K562 (cell line): ENCODE data around the gene PI16. TPM values are rescaled to one million over a fixed set of nuclear protein-coding genes. Genes with fewer than 3 reads are reported as not detected.

Experiments used
- ESRRA ChIP-seq: fragments of 450-650 bp; IDR thresholded peaks from 2 replicates; pipeline ENCODE4 v1.6.1; 2014; ENCODE audit warnings: low read depth, mild to moderate bottlenecking, moderate library complexity, borderline replicate concordance
- FOXM1 ChIP-seq, 2 experiments: fragments of 450-650 bp in 1 of 2; sonication (generic) in 1 of 2; formaldehyde crosslinking in 1 of 2; IDR thresholded peaks; 2 replicates each; pipeline versions ENCODE4 v1.6.1 to v1.9.0; 2017 to 2022; ENCODE audit warnings: low read depth in 2 of 2, mild to moderate bottlenecking in 2 of 2, missing genetic modification reagents in 1 of 2, moderate library complexity in 1 of 2
- HCFC1 ChIP-seq: IDR thresholded peaks from 2 replicates; pipeline ENCODE4 v1.6.1; 2012; ENCODE audit warnings: low read depth, low read length, improper control_type of control experiment
- HDAC8 ChIP-seq: fragments of 450-650 bp; IDR thresholded peaks from 2 replicates; pipeline ENCODE4 v1.6.1; 2016; ENCODE audit warnings: mild to moderate bottlenecking, missing genetic modification characterization, moderate library complexity, missing compliant biosample characterization
- KLF16 ChIP-seq: IDR thresholded peaks from 2 replicates; pipeline ENCODE4 v1.6.1; 2016; ENCODE audit warnings: antibody characterized with exemption
- RBM25 ChIP-seq: fragments of 200-400 bp; formaldehyde crosslinking; IDR thresholded peaks from 2 replicates; pipeline ENCODE4 v1.6.1; 2018; ENCODE audit warnings: low read length, low read depth, moderate library complexity; ENCODE audit not compliant: severe bottlenecking
- ZNF785 ChIP-seq: fragments of 250-450 bp; sonication (Bioruptor Pico); IDR thresholded peaks from 2 replicates; pipeline ENCODE4 v1.4.0; 2020; ENCODE audit warnings: mild to moderate bottlenecking
- polyA plus RNA-seq, 8 experiments: library from polyadenylated mRNA; depleted of rRNA in 4 of 8; stranded (reverse) in 5 of 8; unstranded in 3 of 8; fragments of >200 nt; fragmentation: Nextera tagmentation in 2 of 8; fragmentation: Illumina TruSeq in 1 of 8; extraction: Ambion mirVana in 2 of 8; extraction: Trizol in 1 of 8; gene quantifications; 2 replicates each; pipeline versions ENCODE4 v1.2.1 to v1.2.3, GENCODE V29; 2011 to 2014; ENCODE audit warnings: inconsistent platforms in 1 of 8, missing spikeins in 1 of 8
- total RNA-seq, 7 experiments: library from RNA; depleted of rRNA in 6 of 7; stranded (reverse); fragments of >200 nt in 6 of 7; fragmentation: Illumina TruSeq in 2 of 7; extraction: Trizol in 2 of 7; gene quantifications; 2 replicates each; pipeline versions ENCODE4 v1.2.1 to v1.2.3, GENCODE V29; 2011 to 2021; ENCODE audit warnings: low replicate concordance in 1 of 7
- TF ChIP-seq, protein P1 (sequence below), 2 experiments: fragments of 450-650 bp in 1 of 2; sonication (generic) in 1 of 2; formaldehyde crosslinking; conservative IDR thresholded peaks; 2 replicates each; pipeline versions ENCODE4 v1.4.0 to v1.8.1; 2020 to 2022; ENCODE audit warnings: mild to moderate bottlenecking in 1 of 2, missing genetic modification reagents in 1 of 2
- TF ChIP-seq, protein P2 (sequence below): fragments of 200-800 bp; sonication (Bioruptor generic); IDR thresholded peaks from 2 replicates; pipeline ENCODE4 v1.6.1; 2016; ENCODE audit warnings: missing genetic modification characterization, missing compliant biosample characterization

Gene PI16
- total and polyA plus RNA-seq, 9 of the 15 experiments (the other 6 are each of a cell fraction or from before 2014, with no cell fraction given), result 0.06 to 0.18 TPM; not detected in 7

DNA sequence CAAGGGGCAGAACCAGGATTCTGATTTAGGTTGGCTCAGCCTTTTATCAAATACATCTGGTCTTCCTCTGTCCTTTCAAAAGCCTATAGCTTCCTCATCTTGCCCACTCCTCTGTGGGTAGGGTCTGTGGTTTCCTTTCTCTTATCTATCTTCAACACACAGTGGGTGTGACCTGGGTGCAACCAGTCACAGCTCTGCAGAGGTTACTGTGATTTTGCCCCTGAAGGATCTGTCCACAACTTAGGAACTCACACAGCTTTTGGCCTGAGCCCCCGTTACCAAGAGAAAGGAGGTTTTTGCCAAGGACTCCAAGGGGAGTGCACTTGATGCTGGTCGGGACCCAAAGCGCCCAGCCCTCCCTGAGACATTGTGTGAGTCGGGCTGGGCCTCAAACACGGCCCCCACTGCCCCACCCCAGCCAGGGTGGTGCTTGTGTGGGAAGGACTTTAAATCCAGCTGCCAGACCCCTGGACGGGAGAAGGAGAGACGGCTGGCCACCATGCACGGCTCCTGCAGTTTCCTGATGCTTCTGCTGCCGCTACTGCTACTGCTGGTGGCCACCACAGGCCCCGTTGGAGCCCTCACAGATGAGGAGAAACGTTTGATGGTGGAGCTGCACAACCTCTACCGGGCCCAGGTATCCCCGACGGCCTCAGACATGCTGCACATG is at the start of gene PI16 (continued):
- TF ChIP-seq HDAC8 (tag) (0 out of 2 replicates have a peak, but pooled peaks have one; percentile 69), ZNF785 (CRISPR knock-in tag) (no peak), RBM25 (no peak), ESRRA (peak; percentile 99; the same call in 1 of the 2 replicates), HCFC1 (peak; percentile 15; the same call in 1 of the 2 replicates), FOXM1 (IDR thresholded peaks at IDR 0.05; ENCODE audit: low read depth) (peak; percentile 91), FOXM1 (CRISPR knock-in tag; IDR thresholded peaks at IDR 0.05; ENCODE audit: low read depth) (no peak), KLF16 (peak; percentile 97)
- TF ChIP-seq, protein P1, sequence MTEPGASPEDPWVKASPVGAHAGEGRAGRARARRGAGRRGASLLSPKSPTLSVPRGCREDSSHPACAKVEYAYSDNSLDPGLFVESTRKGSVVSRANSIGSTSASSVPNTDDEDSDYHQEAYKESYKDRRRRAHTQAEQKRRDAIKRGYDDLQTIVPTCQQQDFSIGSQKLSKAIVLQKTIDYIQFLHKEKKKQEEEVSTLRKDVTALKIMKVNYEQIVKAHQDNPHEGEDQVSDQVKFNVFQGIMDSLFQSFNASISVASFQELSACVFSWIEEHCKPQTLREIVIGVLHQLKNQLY (CRISPR knock-in tag; conservative IDR thresholded peaks at IDR 0.05), result 0 out of 4 replicates have a peak, but pooled peaks of 1 of the 2 experiments have one; percentile 55
- TF ChIP-seq, protein P2, sequence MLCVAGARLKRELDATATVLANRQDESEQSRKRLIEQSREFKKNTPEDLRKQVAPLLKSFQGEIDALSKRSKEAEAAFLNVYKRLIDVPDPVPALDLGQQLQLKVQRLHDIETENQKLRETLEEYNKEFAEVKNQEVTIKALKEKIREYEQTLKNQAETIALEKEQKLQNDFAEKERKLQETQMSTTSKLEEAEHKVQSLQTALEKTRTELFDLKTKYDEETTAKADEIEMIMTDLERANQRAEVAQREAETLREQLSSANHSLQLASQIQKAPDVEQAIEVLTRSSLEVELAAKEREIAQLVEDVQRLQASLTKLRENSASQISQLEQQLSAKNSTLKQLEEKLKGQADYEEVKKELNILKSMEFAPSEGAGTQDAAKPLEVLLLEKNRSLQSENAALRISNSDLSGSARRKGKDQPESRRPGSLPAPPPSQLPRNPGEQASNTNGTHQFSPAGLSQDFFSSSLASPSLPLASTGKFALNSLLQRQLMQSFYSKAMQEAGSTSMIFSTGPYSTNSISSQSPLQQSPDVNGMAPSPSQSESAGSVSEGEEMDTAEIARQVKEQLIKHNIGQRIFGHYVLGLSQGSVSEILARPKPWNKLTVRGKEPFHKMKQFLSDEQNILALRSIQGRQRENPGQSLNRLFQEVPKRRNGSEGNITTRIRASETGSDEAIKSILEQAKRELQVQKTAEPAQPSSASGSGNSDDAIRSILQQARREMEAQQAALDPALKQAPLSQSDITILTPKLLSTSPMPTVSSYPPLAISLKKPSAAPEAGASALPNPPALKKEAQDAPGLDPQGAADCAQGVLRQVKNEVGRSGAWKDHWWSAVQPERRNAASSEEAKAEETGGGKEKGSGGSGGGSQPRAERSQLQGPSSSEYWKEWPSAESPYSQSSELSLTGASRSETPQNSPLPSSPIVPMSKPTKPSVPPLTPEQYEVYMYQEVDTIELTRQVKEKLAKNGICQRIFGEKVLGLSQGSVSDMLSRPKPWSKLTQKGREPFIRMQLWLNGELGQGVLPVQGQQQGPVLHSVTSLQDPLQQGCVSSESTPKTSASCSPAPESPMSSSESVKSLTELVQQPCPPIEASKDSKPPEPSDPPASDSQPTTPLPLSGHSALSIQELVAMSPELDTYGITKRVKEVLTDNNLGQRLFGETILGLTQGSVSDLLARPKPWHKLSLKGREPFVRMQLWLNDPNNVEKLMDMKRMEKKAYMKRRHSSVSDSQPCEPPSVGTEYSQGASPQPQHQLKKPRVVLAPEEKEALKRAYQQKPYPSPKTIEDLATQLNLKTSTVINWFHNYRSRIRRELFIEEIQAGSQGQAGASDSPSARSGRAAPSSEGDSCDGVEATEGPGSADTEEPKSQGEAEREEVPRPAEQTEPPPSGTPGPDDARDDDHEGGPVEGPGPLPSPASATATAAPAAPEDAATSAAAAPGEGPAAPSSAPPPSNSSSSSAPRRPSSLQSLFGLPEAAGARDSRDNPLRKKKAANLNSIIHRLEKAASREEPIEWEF (CRISPR knock-in tag), result peak; percentile 69; the same call in 1 of the 2 replicates
- TF ChIP-seq, all 486 proteins: peak for 122
